ENCODE measurements around the gene MLPH.

Gene MLPH

GRCh38 chr2:237480556-237480955 lies 6.5 kb upstream of the MLPH start:
- no peak for DNase-seq (ENCODE audit: low read depth)

- no peak for DNase-seq (ENCODE audit: low read depth)
Measured at GRCh38 chr2:237480988-237481525, 6.0 kb upstream of the MLPH start.

- no peak for DNase-seq (ENCODE audit: low read depth)
Measured at GRCh38 chr2:237482485-237482884, 4.6 kb upstream of the MLPH start.

- DNase-seq (ENCODE audit: low read depth): no peak
Measured at GRCh38 chr2:237483018-237483731, 3.9 kb upstream of the MLPH start.

- DNase-seq (ENCODE audit: low read depth): no peak
Measured at GRCh38 chr2:237485304-237485703, 1.7 kb upstream of the MLPH start.

- no peak for DNase-seq (ENCODE audit: low read depth)
Measured at GRCh38 chr2:237485844-237486243, 1.2 kb upstream of the MLPH start.

- DNase-seq (ENCODE audit: low read depth): no peak
Measured at GRCh38 chr2:237486334-237486818, 675 bp upstream of the MLPH start.

- DNase-seq (ENCODE audit: low read depth): no peak
Measured at GRCh38 chr2:237487496-237487895, 445 bp downstream of the MLPH start.

- DNase-seq (ENCODE audit: low read depth): no peak
Measured at GRCh38 chr2:237488295-237488694, 1.2 kb downstream of the MLPH start.

- DNase-seq (ENCODE audit: low read depth): no peak
Measured at GRCh38 chr2:237488901-237489860, 2.1 kb downstream of the MLPH start.

- DNase-seq (ENCODE audit: low read depth): no peak
Measured at GRCh38 chr2:237490009-237490711, 3.1 kb downstream of the MLPH start.

- no peak for DNase-seq (ENCODE audit: low read depth)
Measured at GRCh38 chr2:237490795-237491194, 3.7 kb downstream of the MLPH start.

- DNase-seq (ENCODE audit: low read depth): no peak
Measured at GRCh38 chr2:237491515-237492118, 4.6 kb downstream of the MLPH start.

- DNase-seq (ENCODE audit: low read depth): no peak
Measured at GRCh38 chr2:237492137-237492890, 5.3 kb downstream of the MLPH start.

GRCh38 chr2:237494066-237494465 lies 7.0 kb downstream of the MLPH start:
- DNase-seq (ENCODE audit: low read depth): no peak

- no peak for DNase-seq (ENCODE audit: low read depth)
Measured at GRCh38 chr2:237495521-237496117, 8.6 kb downstream of the MLPH start.

- no peak for DNase-seq (ENCODE audit: low read depth)
Measured at GRCh38 chr2:237496428-237496827, 9.4 kb downstream of the MLPH start.

- no peak for DNase-seq (ENCODE audit: low read depth)
Measured at GRCh38 chr2:237497009-237497837, 10.2 kb downstream of the MLPH start.

GRCh38 chr2:237497838-237498186 lies 10.8 kb downstream of the MLPH start:
- DNase-seq (ENCODE audit: low read depth): no peak

- DNase-seq (ENCODE audit: low read depth): no peak
Measured at GRCh38 chr2:237498341-237498740, 11.3 kb downstream of the MLPH start.
